ENCODE results near the gene IGFL3. TPM values are rescaled to one million over a fixed set of nuclear protein-coding genes. Genes with fewer than 3 reads are reported as not detected.
A peak's percentile ranks its signal among the peaks of the same experiment; 100 is the strongest.

Gene IGFL3
- total RNA-seq, 1 experiment from 2014 or later = not detected

DNA sequence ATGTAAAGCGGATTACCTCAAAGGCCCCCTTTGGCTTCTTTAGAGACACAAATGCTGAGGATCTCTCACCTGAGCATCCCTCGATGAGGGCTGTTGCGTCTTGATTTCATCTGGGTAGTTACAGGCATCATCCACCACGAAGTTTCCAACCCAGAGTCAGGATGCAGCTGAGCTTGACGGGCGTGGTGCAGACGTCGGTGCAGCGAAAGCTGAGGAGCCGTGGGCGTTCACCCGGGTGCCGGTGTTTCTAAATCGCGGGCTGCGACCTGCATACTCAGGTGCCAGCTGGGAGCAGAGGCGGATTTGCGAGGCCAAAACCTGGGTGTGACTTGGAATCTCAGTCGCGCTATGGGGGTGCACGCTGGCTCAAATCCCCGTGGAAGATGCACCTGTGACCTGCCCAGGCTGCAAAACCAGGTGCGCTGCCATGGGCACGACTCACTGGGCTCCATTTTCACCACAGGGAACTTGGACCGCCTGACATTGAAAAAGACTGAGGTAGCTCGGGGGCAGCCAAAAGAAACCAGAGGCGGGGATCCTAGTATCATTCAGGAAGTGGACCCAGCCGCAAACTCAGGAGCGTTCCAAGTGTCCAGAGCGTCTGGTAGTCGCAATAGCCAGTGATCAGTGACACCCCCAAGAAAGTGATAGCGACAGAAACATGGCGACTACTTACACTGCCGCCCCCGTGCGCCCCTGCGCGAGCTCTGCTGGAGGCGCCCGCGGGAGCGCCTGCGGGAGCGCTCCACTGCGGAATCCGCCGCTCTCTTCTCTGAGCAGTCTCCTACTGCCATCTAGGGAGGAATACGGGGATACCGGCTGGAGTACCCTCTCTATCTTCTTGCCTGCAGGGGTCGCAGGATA is 47.3 kb downstream of the IGFL3 start:
- peak; percentile 87 for DNase-seq (ENCODE audit: low read depth)

DNA sequence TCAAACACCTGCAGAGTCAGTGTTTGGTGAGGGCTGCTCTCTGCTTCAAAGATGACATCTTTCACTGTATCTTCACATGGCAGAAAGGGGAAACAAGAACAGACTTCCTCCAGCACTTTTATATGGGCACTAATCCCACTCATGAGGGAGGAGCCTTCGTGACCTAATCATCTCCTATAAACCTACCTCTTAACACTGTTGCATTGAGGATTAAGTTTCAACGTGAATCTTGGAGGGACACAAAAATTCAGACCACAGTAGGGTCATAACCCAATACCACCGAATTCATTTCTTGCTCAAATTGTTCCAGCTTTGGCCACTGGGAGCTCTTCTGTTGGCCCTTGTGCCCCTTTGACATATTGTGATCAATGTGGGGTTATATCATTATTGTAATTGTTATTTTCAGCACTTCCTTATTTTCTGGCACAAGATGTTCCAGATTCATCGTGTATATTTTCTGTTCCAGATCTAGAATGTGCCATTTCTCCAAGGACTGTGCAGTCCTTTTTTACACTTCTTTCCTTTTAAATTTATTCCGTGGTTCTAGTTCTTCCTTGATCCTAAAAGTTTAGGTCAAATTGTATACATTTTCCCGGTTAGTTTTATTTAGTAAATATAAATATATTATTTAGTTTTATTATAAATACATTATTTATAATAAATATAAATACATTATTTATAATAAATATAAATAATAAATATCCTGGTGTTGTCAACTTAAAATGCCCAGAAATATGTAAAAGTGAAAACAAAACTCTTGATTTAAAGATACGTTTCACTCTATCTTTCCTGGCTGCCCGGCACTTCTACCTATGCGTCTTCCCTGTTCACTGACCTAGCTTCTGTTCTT is 48.2 kb downstream of the IGFL3 start:
- DNase-seq (ENCODE audit: low read depth) = no peak

DNA sequence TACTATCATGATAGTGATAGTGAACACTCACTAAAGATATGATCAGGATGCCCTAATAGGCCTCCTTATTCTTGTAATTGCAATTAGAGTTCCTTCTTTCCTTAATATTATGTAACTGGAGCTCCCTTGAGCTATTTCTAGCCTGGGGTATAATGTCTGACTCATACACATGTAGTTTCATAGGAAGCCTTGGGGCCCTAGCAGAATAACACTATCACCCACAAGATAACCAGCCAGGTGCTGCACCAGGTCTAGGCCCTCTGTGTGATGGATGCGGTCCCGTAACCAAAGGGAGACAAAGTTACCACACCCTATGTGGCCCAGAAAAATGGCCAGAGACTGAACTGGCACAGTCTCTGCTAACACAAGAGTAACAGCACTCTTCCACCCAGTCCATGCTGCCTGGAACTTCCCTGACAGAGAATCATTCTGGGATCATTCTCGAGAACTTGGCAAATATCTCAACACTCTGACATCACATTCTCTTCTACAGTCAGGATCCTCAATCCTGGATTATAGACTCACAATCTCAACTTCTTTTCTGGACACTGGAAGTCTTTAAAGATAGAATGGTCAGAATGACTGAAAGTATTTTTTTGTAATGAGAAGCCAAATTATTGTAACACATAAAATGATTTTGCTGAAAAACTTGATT is 51.1 kb downstream of the IGFL3 start:
- DNase-seq (ENCODE audit: low read depth) = peak; percentile 21

Other genes with a start within 250 kb of the IGFL3 start
- 52.9 and 60.1 TPM in 2 replicates for gene IRF2BP1, start 238.5 kb downstream of the IGFL3 start, total RNA-seq (2014; rRNA removed; shearing (Covaris generic))
- gene MYPOP, start 222.1 kb downstream of the IGFL3 start, total RNA-seq (2014; rRNA removed; shearing (Covaris generic)) = 0.09 and 2.5 TPM in 2 replicates
- gene NANOS2, start 209.9 kb downstream of the IGFL3 start, total RNA-seq (2014; rRNA removed; shearing (Covaris generic)) = not detected in 2 replicates
- gene NOVA2, start 150.8 kb downstream of the IGFL3 start, total RNA-seq (2014; rRNA removed; shearing (Covaris generic)) = not detected in 2 replicates
- gene CCDC61, start 129.2 kb downstream of the IGFL3 start, total RNA-seq (2014; rRNA removed; shearing (Covaris generic)) = 5.5 and 7.7 TPM in 2 replicates
- gene PGLYRP1, start 101.6 kb downstream of the IGFL3 start, total RNA-seq (2014; rRNA removed; shearing (Covaris generic)) = not detected in 2 replicates
- not detected in 2 replicates for gene IGFL4, start 83.7 kb downstream of the IGFL3 start, total RNA-seq (2014; rRNA removed; shearing (Covaris generic))
- gene IGFL2, start 23.6 kb upstream of the IGFL3 start, total RNA-seq (2014; rRNA removed; shearing (Covaris generic)) = not detected in 2 replicates
- gene IGFL1, start 105.1 kb upstream of the IGFL3 start, total RNA-seq (2014; rRNA removed; shearing (Covaris generic)) = not detected in 2 replicates
- gene HIF3A, start 172.4 kb upstream of the IGFL3 start, total RNA-seq (2014; rRNA removed; shearing (Covaris generic)) = not detected in 2 replicates
- gene PPP5C, start 222.4 kb upstream of the IGFL3 start, total RNA-seq (2014; rRNA removed; shearing (Covaris generic)) = 59.4 and 80.8 TPM in 2 replicates

All from Daoy (cell line).